ENCODE results near the gene DERL3.
A peak's percentile ranks its signal among the peaks of the same experiment; 100 is the strongest.

Gene DERL3

DNA sequence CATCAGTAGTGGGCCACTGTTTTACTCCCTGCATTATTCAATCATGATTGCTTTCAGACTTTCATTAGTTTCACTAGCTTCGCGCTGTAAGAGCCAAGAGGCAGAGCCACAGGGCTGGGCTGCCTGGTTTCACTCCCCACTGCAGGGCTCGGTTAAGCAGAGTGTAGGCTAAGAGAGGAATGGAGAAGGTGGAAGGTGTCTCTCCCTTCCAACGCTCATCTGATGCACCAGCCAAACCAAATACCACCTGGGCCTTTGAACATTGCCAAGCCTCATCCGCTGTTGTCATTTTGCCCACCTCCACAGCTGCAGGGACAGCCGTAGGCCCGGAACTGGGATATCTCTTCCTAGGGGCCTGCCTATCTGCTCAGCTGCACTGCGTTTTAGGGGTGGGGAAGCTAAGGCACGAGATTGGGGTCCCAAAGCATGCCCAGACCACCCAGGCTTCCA is 52.5 kb downstream of the DERL3 start:
- no peak for TF ChIP-seq CTCF (IDR thresholded peaks at IDR 0.05; ENCODE audit: low read length, missing control alignments)
- no peak for DNase-seq (ENCODE audit: low read depth)
- H3K4me3 ChIP-seq (replicated peaks; ENCODE audit: low read depth, low read length): peak overlapping the region; percentile 86

All from fibroblast of pulmonary artery (primary cell).